HG02759 (cell line): ENCODE results near the gene DIP2B.

Source experiments
- ATAC-seq: cut with Tn5 transposase; IDR thresholded peaks from one replicate; pipeline ENCODE4 v1.9.1; 2021; ENCODE audit warnings: mild to moderate bottlenecking, moderate library complexity; ENCODE audit not compliant: unreplicated experiment

Gene DIP2B

GRCh38 chr12:50635857-50636256 is 131.1 kb downstream of the DIP2B start:
- ATAC-seq: no peak

GRCh38 chr12:50636505-50636904 is 131.7 kb downstream of the DIP2B start:
- no peak for ATAC-seq

GRCh38 chr12:50637870-50638481 is 133.2 kb downstream of the DIP2B start:
- no peak for ATAC-seq

DNA sequence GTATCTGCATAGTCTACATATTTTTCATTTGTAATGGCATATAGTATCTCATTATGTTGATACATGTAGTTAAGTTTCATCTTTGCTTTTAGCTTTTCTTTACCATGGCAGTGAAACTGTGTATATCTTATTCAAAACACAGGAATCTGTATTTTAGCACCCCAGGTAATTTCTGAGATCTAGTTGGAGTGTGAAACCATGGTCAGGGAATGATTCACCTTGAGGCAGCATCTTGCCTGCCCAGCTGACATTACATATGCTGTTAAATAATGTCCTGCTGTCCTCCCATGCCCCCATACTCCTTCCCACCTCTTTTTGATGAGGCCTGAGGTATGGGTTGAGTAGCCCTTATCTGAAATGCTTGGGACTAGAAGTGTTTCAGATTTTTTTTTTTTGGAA is 133.7 kb downstream of the DIP2B start:
- ATAC-seq: no peak

DNA sequence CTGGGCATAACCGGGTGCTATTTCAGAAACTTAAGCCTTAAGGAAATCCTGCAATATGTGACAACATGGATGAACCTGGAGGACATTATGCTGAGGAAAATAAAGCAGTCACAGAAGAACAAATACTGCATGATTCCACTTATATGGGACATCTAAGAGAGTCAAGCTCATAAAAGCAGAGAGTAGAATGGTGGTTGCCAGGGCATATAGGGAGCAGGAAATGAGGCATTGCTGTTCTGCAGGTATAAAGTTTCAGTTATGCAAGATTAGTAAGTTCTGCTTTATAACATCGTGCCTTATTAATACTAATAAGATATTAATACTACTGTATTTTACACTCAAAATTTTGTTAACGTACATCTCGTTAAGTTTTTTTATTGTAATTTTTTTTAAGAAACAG is 134.9 kb downstream of the DIP2B start:
- ATAC-seq: no peak

DNA sequence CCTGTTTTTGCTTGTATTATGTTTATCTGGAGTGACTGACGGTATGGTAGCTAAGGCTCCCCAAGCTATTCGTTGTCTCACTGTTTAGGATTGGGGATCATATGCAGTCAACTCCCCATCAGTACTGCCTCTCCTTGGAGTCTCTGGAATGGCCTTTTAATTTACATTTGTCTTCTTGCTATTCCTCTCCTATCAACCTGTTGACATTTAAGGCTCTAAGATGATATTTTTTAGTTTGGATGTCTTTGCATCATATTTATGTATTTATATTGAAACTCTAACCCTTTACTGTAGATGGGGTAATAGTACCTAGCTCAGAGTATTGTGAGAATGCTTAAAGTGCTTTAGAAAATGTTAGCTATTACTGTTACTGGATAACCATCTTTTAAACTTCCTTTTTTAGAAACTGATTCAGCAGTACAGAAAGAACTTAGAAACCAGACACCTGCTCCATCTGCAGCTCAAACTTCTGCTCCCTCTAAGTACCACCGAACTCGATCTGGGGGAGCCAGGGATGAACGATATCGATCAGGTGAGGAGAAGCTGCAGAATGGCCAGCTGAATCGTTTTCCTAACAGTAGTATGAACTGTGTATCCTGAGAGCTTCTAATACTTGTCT is 135.6 kb downstream of the DIP2B start:
- ATAC-seq: no peak

DNA sequence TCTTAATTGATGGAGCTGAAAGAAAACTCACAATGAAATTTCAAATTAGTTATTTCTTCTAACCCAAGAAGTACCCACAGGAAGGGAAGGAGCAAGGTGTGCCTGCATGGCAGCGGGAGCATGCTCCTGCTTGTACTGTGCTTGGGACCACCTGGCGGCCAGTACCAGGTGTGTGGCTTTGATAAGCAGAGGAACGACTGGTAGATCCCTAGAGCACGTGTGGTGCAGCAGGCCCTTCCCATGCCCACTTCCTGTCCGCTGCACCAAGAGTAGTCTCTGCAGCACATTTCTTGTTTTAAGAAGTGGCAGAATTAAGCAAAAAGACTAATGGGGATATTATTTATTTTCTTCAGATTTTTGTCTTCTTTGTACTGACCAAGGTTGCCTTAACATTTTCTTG is 136.8 kb downstream of the DIP2B start:
- ATAC-seq: no peak

GRCh38 chr12:50642035-50642451 is 137.3 kb downstream of the DIP2B start:
- ATAC-seq: no peak

DNA sequence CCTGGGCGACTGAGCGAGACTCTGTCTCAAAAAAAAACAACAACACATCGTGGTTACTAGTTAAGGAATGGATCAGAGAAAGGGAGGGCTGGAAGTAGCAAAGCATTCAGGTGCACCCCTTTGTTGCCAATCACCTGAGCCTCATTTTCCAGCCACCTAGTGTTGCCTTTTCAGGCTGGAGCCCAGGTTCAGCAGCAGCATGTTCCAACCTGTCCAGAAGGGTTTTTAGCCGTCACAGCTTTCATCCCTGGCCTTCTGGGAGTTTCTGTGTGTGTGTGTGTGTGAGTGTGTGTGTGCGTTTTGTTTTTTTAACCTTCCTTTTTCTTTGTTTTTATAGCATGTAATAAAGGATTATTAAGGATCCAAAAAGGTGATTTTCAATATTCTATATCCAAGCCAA is 138.0 kb downstream of the DIP2B start:
- no peak for ATAC-seq

DNA sequence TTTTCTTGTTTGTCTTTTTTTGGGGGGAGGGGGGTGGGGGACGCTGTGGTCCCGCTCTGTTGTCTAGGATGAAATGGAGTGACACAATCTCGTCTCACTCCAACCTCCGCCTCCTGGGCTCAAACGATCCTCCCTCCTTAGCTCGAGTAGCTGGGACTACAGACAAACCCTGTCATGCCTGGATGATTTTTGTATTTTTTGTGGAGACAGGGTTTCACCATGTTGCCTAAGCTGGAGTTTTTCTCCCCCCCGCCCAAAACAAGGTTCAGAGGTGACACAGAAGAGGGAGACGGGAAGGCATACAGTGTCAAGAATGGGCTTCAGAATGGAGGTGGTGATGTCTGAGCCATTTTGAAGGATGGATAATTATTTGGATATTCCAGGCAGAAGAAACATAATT is 142.2 kb downstream of the DIP2B start:
- ATAC-seq: no peak

DNA sequence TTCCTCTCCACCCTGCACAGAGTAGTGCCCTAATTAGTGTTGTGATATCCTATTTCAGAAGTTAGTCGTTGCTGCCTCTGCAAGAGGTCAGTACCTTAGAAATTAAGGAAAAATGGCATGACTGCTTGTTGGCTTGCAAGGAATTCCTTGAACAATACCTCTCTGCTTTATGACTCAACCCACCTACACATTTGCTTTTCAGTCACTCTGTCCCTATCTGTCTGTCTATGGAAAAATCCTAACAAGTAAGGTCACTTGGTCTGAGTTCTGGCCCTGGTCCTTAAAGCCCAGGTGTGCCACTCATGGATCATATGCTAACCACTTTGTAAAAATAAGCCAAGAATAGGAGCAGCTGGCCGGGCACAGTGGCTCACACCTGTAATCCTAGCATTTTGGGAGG is 142.7 kb downstream of the DIP2B start:
- ATAC-seq: no peak

GRCh38 chr12:50650285-50650684 is 145.5 kb downstream of the DIP2B start:
- ATAC-seq: no peak

DNA sequence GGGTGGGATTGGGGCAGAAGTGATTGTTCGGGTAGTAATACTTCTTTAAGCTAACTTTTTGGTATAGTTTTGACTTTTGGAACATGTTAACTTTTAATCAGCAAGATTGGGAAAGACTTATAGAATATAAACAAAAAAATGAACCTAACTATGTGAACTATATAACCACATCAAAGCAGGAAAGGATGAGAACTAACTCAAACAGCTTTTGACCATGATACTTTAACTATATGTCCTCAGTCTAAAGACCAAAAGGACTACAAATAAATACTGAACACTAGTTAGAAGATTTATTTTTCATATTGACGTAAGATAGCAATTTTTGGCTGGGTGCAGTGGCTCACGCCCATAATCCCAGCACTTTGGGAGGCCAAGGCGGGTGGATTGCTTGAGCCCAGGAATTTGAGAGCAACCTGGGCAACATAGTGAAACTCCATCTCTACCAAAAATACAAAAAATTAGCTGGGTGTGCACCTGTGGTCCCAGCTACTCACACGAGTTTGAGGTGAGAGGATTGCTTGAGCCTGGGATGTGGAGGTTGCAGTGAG is 150.7 kb downstream of the DIP2B start:
- no peak for ATAC-seq

GRCh38 chr12:50659260-50659659 is 154.5 kb downstream of the DIP2B start:
- no peak for ATAC-seq

GRCh38 chr12:50659690-50660424 is 155.1 kb downstream of the DIP2B start:
- ATAC-seq: no peak

DNA sequence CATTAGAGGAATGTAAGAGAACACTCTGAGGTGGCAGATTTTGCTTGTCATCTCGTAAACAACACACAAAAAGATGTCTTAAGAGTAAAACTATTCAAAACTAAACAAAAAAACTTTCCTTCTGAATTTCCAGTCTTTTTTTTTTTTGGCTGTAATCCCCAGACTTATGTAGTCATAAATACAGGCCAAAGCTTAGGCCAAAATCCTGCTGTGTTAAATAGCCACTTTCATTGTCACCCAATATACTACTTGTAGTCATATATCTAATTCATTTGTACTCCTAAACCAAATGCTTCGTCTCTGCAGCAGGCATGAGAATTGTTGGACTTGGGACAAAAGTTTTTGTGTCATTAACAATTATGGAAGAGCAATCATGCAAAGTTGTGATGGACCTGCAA is 155.6 kb downstream of the DIP2B start:
- ATAC-seq: no peak

DNA sequence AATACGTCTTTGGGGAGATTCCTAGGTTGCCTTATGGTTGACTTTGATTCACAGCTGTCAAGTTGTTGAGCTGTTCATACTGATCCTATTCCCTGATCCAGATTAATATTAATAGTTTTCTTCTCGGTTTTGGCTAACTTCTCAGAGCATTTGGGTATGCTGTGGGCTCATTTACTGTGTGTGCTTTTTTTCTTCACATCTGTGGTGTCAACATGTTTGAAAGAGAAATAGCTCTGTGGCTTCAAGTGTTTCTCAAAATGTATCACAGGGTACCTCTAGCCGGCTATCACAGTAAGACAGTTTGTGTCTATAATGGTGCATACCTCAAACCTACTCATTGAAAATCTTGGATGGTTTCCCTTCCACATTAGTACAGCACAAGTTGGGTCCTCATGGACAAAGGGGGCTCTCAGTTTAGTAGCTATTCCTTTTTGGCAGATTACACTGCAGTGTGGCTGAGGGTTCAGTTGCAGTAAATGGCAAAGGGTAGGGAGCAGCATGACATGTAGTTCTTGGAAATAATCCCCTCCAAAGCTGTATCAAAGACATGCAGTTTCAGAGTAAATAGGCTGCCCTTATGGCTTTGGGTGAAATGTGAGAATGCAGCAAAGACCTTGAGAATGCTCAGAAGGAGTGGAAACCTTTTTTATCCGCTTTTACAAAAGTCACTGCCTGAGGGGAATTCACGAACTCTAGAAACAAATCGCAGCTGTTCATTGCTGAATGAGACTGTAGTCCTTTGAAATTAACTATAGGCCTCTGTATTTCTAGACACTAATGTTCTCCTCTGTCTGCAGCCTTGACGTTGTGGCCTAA is 156.7 kb downstream of the DIP2B start:
- ATAC-seq: peak; percentile 45

DNA sequence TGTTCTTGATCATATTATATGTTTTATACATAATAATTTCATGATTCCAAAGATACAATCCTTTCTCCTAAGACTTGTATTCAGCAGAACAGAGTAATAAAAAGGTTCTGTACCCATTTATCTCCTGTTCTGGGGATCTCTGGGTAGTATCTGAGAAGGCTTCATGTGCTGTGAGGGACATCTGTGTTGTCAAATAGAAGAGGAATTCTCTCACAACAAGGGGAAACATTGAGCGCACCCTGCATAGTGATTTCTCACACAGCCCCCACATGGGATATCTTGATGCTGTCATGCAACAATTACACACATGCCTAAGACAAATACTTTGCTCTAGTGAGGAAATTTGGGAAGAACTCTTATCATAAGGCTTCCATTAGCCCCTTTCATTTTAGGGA is 157.3 kb downstream of the DIP2B start:
- ATAC-seq: no peak

DNA sequence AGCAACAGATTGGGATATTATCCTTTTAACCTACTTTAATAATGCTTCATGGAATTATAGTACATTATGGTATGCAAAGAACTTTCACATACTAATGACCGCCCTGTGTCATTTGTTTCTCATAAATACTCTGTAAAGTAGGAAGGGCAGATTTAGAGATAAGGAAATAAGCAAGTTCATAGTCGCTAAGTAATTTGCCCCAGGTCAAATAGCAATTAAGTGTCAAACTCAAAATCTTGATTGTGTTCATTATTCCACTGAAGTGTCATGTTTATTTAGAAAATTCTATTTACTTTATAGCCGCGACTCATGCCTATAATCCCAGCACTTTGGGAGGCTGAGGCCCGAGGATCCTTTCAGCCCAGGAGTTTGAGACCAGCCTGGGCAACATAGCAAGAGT is 160.4 kb downstream of the DIP2B start:
- ATAC-seq: no peak

DNA sequence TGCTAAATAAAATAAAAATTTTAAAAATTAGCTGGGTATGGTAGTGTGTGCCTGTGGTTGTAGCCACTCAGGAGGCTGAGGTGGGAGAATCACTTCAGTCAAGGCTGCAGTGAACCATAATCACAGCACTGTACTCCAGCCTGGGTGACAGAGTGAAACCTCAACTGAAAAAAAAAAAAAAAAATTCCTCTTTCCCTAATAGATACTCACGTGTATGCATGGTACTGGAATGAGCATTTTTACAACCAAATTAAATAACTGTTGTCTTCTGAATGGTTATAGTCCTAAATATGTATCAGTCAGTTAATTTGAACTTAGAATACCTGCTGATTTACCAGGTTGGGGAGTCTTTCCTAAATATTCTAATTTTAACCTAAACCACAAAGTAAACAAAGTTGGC is 160.8 kb downstream of the DIP2B start:
- ATAC-seq: no peak

- ATAC-seq: no peak
Measured at GRCh38 chr12:50666023-50666422, 161.2 kb downstream of the DIP2B start.
